K562 (cell line): ENCODE results near the gene RAB1B. TPM values are rescaled to one million over a fixed set of nuclear protein-coding genes. Genes with fewer than 3 reads are reported as not detected.

Source experiments
- ARID2 ChIP-seq: fragments of 450-650 bp; IDR thresholded peaks from 2 replicates; pipeline ENCODE4 v1.6.1; 2017; ENCODE audit warnings: antibody characterized with exemption, mild to moderate bottlenecking
- ATF1 ChIP-seq, 2 experiments: fragments of 450-650 bp in 1 of 2; IDR thresholded peaks; 2 replicates each; pipeline ENCODE4 v1.6.1; 2016; ENCODE audit warnings: missing compliant biosample characterization in 1 of 2, missing genetic modification characterization in 1 of 2
- CSDE1 ChIP-seq, 2 experiments: fragments of 450-650 bp; IDR thresholded peaks; 2 replicates each; pipeline ENCODE4 v1.6.1; 2016; ENCODE audit warnings: mild to moderate bottlenecking in 1 of 2
- ELF2 ChIP-seq: fragments of 250-450 bp; sonication (Bioruptor Pico); IDR thresholded peaks from 2 replicates; pipeline ENCODE4 v1.5.0; 2021; ENCODE audit warnings: mild to moderate bottlenecking
- HLTF ChIP-seq: fragments of 450-650 bp; IDR thresholded peaks from 2 replicates; pipeline ENCODE4 v1.6.1; 2016
- MCM3 ChIP-seq: fragments of 450-650 bp; IDR thresholded peaks from 2 replicates; pipeline ENCODE4 v1.6.1; 2016
- NR1H2 ChIP-seq: sonication (generic); formaldehyde crosslinking; IDR thresholded peaks from 2 replicates; pipeline ENCODE4 v1.4.0; 2020; ENCODE audit warnings: mild to moderate bottlenecking, missing genetic modification reagents
- SRF ChIP-seq, 2 experiments: fragments of 250-450, 450-650 bp in 1 of 2; sonication (Bioruptor Pico) in 1 of 2; sonication (generic) in 1 of 2; formaldehyde crosslinking; IDR thresholded peaks; 2 replicates each; pipeline versions ENCODE4 v1.5.0 to v1.5.1; 2020 to 2022; ENCODE audit warnings: mild to moderate bottlenecking in 1 of 2, missing genetic modification reagents in 1 of 2
- TFE3 ChIP-seq: fragments of 450-650 bp; formaldehyde crosslinking; IDR thresholded peaks from 2 replicates; pipeline ENCODE4 v1.4.0; 2020; ENCODE audit warnings: mild to moderate bottlenecking, mixed read lengths
- THAP12 ChIP-seq: fragments of 250-450 bp; sonication (Bioruptor Pico); IDR thresholded peaks from 2 replicates; pipeline ENCODE4 v1.9.0; 2021; ENCODE audit warnings: mild to moderate bottlenecking, inconsistent platforms
- VEZF1 ChIP-seq: fragments of 200-800 bp; sonication (Bioruptor generic); IDR thresholded peaks from 2 replicates; pipeline ENCODE4 v1.6.1; 2017; ENCODE audit warnings: missing genetic modification characterization, missing compliant biosample characterization
- ZNF395 ChIP-seq: fragments of 200-800 bp; sonication (Bioruptor generic); IDR thresholded peaks from 2 replicates; pipeline ENCODE4 v1.6.1; 2017; ENCODE audit warnings: missing genetic modification characterization, missing compliant biosample characterization
- ZNF592 ChIP-seq: fragments of 450-650 bp; IDR thresholded peaks from 2 replicates; pipeline ENCODE4 v1.6.1; 2017; ENCODE audit warnings: antibody characterized with exemption, mild to moderate bottlenecking
- ZNF766 ChIP-seq: fragments of 200-800 bp; sonication (Bioruptor generic); conservative IDR thresholded peaks from 2 replicates; pipeline ENCODE4 v1.6.1; 2016; ENCODE audit warnings: missing genetic modification characterization, missing compliant biosample characterization
- polyA plus RNA-seq, 8 experiments: library from polyadenylated mRNA; depleted of rRNA in 4 of 8; stranded (reverse) in 5 of 8; unstranded in 3 of 8; fragments of >200 nt; fragmentation: Nextera tagmentation in 2 of 8; fragmentation: Illumina TruSeq in 1 of 8; extraction: Ambion mirVana in 2 of 8; extraction: Trizol in 1 of 8; gene quantifications; 2 replicates each; pipeline versions ENCODE4 v1.2.1 to v1.2.3, GENCODE V29; 2011 to 2014; ENCODE audit warnings: inconsistent platforms in 1 of 8, missing spikeins in 1 of 8
- total RNA-seq, 7 experiments: library from RNA; depleted of rRNA in 6 of 7; stranded (reverse); fragments of >200 nt in 6 of 7; fragmentation: Illumina TruSeq in 2 of 7; extraction: Trizol in 2 of 7; gene quantifications; 2 replicates each; pipeline versions ENCODE4 v1.2.1 to v1.2.3, GENCODE V29; 2011 to 2021; ENCODE audit warnings: low replicate concordance in 1 of 7

Gene RAB1B
- total and polyA plus RNA-seq, 9 of the 15 experiments (the other 6 are each of a cell fraction or from before 2014, with no cell fraction given) = 5.6 to 146 (median 98.6) TPM

GRCh38 chr11:66268244-66268951, at the start of gene RAB1B (continued):
- TF ChIP-seq THAP12 (CRISPR knock-in tag) (peak; percentile 47; the same call in 1 of the 2 replicates), ZNF766 (CRISPR knock-in tag) (peak; percentile 44; the same call in 1 of the 2 replicates), NR1H2 (CRISPR knock-in tag) (0 out of 2 replicates have a peak, but pooled peaks have one; percentile 43), CSDE1 (IDR thresholded peaks at IDR 0.05) (no peak), HLTF (no peak), ATF1 (CRISPR knock-in tag; IDR thresholded peaks at IDR 0.05) (no peak), ATF1 (tag; IDR thresholded peaks at IDR 0.05) (peak; percentile 87), ARID2 (no peak), SRF (CRISPR knock-in tag; IDR thresholded peaks at IDR 0.05) (peak in 1 of 2 experiments; percentile 76; a peak in 1 of 4 replicates), ELF2 (no peak), TFE3 (no peak), ZNF395 (no peak), ZNF592 (no peak), VEZF1 (CRISPR knock-in tag) (peak; percentile 97), MCM3 (no peak)
